ENCODE measurements around the gene WDPCP. TPM values are rescaled to one million over a fixed set of nuclear protein-coding genes. Genes with fewer than 3 reads are reported as not detected.
"Not testable (repeated sequence)": the region's sequence is repeated elsewhere in the genome, so short reads cannot be mapped to it uniquely, and the experiment has no call there.

Gene WDPCP
- total RNA-seq, 1 donor from 2014 or later, result 26.9 TPM

DNA sequence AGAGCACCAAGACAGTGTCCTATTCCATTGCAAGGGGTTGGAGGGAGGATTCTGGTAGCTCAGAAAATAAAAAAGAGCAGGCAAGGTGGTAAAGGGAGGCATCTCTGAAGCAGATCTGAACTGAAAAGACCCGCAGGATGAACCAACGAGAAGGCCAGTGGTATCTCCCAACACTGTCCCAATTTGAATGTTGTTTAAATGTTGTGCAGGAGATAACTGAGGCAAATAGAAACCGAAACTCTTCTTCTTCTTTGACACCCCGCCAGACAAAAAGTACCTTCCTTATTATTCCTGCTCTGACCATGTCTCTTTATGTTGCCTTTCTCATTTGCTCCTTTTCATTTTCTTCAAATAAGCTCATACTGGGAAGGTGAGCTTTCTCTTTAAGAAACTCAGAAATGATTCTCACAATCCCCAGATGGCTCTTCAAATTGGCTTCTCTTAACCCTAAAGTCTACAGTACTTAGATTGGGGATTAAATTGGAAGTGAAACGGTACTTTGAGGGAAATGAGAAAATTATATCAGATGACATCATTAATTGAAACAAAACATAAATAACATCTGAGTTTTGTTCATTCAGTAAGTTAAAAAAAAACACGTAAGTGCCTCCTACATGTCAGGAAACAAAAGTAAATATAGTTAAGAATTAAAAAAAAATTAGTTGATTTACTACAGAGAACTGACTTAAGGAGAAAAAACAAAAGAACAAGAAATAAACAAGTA is 143.6 kb downstream of the WDPCP start:
- no peak for DNase-seq

DNA sequence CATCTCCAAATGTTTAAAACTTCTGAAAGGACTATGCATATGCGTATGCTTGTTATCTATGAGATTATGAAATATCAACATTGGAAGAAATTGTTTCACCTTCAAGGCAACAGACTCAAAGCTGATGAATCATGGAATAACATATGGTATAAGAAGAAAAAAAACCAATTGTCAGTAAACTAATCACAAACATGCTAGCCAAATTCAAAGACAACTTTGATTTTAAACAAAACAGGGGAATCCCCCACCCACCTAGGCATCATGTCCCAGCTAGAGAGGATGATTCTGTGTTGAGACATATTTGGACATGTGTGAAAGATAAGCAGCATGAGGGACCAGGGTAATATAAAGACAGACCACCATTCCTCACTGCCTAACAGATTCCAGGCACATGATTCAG is 147.7 kb downstream of the WDPCP start:
- no peak for DNase-seq

DNA sequence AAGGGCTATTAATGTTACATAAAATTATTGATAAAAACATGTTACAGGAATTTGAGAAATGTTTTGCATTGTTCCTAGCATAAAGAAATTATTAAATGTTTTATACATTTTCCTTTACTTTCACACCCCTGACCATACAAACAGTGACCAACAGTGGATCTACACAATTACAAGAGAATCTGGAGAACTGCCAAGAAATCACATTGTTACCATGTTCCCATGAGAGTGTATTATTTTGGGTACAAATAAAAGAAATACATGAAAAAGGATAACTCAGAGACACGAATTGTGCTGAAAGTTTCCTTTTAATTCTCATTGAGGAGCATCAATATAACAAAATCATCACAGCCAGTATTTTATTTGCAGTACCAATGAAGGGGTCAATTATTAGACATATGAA is 150.1 kb downstream of the WDPCP start:
- no peak for DNase-seq

DNA sequence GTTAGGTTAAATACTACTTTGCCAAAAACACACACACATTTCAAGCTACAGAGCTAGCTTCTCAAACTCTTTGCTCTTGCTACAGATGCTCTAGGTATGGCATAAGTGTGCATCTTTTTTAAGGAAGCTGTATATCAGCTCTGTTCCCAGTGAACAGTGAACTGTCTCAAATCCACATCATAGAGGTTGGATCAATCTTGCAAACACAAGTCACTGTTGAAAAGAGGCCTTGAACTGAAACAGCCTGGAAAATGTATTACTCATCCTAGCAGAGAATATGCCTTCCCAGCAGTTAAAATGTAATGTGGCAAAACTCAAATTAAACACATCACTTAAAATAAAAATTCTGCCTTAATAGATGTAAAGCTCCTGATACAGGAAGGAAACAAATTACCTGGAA is 151.8 kb downstream of the WDPCP start:
- DNase-seq, result no peak

DNA sequence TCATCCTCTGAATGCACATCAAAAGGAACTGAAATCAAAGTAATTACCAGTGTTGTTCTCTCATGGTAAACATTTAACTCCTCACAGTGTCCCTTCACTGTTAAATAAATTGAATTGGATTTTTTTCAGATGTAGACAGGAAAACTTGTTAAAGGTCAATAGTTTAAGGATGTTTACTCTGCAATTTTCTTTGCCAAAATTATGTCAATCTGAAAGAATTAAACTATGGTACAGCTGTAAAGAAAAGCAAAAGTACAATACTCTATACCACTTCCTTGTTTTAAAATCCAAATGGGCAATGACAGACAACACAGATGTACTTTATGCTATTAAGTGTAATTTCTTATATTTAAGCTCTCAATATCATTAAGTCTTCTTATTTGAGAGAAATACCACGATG is 153.2 kb downstream of the WDPCP start:
- DNase-seq, result no peak

DNA sequence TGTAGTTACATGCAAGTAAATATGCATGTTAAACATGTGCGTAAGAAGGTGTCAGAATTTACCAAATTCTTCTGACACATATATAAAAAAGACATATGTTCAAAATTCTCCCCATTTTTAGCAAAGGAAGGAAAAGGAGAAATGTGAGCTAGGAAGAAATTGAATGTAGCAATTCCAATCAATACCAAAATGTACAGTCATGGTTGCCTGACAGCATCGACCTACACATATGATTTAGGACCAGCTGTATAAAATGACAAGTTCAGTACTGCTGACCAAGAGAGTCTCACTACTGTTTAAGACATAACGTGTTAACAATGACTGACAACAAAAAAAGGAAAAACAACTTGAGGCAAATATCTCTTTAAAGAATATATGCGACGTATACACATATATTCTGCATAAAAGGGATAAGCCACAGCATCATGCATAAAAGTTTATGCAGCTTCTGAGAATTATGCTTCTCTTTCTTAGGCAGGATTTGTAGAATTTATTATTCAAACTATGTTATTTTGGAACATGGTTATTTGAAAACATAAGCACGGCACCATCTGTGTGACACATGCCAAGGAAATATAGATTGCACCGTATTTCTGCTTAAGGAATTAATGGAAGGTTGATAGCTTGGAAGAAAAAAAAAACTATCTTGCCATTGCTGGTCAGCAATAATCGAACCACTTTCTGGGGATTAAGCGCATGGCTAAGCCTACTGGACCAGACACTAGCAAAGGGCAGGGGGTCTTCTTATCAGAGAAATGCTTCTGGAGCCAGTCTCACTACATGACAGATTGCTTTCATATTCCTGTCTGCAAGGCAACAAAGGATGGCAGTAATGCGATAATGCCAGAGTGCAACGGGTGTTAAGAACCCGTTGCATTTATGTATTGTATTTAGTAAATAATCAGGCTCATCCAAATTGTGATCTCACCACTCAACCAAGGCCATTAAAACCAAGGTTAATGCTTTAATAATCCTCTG is 154.0 kb downstream of the WDPCP start:
- DNase-seq, result no peak

DNA sequence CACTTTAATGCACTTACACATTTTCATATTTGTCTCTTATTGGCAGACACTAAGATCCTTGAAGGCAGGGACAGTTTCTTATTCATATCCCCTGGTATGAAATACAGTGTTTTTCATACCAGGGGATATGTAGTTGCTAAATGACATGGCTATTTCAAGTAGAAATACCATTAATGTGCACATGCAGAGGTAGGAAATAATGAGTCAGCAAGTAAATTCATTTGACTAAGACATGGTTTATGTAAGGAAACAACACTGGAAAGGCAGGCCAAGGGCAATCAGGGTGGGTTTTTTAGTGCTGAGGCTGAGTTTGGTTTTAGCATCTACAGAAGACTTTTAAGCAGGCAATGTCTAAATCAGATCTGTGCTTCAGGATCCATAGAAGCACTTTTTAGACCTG is 155.9 kb downstream of the WDPCP start:
- no peak for DNase-seq

DNA sequence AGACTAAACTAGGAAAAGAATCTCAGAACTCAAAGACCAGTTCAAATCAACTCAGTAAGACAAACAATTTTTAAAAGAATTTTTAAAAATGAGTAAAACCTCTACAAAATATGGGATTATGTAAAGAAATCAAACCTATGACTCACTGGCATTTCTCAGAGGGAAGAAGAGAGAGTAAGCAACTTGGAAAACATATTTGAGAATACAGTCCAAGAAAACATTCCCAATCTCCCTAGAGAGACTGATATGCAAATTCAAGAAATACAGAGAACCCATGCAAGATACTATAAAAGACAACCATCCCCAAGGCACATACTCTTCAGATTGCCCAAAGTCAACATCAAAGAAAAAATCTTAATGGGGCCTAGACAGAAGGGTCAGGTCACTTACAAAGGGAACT is 162.7 kb downstream of the WDPCP start:
- DNase-seq, result no peak

DNA sequence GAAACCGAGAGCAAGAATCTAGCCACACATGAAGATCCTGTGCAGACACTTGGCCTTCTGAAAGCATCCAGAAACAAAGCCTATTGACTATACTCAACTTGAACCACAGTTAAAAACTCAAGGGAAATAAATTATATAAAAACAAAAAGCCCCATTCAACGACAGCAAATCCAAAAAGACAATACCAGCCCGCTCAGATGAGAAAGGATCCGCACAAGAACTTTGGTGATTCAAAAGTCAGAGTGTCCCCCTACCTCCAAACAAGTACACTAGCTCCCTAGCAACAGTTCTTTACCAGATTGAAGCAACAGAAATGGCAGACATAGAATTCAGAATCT is 163.2 kb downstream of the WDPCP start:
- no peak for DNase-seq

DNA sequence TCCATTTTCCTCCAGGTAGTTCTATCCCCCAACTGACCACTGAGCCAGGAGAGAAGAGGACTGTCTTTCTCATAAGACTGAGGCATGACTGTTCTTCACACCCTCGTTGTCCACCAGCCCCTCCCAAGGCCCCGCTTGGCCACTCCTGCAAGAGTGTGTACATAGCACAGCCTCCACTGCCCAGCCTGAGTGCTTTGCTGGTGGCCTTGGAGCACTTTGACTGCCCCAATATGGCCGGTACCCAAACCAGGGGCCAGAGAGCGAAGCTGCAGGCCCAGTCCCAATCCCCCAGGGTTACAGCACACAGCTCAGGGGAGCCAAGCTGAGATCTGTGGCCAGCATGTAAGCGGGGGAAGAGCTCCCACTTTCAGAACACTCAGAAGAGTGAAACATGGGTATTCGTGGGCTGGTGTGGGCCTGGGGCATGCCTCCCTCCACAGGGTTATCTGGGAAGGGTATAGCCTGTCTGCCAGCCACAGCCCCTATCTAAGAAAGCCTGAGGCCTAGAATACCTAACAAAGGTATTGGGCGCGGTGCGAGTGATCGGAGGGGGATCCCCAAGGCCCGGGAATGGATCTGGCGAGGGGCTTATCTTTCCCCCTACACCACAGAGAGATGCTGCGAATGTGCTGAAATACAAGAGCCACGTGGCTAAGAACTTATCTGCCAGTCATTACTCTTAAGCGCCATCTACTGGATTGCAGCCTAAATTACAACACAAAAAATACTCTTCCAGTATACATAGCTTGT is 163.8 kb downstream of the WDPCP start:
- DNase-seq, result no peak

DNA sequence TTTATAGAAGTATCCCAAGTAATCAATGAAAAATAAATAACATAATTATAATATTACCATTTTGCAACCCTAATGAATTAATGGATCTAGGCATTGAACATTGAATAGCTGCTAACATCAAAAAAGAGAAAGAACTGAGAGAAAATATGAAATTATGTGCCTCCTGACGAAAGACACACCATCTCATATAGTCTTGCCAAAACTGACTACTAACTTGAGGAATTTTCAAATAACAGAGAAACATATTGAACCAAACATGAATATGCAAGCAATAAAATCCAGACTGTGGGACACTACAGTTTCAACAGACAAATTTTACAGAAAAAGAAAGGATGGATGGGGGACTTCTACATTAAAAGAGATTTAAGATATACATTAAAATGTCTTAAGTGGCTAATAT is 165.7 kb downstream of the WDPCP start:
- DNase-seq, result no peak

DNA sequence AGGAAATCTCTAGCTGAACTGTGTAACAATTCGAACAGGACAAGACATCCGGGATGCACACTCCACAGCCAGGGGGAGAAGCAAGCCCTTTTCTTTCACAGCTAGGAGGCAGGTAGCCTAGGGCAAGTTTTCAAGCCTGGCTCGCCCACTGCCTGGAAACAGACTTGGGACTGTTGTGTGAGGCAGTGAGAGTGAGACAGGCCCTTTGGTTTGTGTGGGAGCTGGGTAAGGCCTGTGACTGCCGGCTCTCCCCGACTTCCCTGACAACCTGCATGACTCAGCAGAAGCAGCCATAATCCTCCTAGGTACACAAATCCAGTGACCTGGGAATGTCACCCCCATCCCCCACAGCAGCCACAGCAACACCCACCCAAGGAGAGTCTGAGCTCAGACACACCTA is 179.7 kb downstream of the WDPCP start:
- DNase-seq, result no peak

DNA sequence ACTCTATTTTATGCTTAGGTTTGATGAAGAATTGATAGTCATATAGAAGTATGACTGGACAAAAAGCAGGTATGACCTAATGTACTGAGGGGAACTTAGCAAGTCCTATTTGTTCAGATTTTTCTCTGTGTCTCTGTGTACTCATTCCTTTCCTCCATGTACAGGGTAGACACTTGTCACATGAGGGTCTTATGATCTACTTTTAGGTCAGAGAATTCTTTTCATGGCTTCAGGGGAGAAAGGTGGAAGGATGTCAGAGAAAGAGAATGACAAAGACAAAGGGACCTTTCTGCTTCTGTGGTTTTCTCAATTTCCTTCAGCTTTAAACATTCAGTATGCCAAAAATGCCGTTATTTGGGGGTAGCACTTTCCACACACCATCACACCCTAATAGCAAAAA is 181.6 kb downstream of the WDPCP start:
- DNase-seq, result no peak

DNA sequence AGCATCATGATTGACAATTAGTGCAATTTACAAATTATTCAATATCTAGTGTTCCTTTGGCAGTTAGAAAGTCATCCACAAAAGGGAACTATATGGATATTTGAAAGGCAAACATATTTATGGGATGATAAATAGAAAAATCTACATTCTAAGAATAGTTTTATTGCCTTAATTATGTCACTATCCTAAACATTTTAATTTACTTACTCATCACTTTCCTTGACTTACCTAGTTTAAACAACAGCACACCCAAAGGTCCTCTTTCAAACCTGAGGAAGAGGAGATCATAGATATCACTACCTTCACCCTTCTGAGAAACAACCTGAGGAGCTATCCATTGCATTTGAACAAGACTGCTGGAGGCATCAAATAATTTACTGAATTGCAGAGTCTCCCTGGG is 184.5 kb downstream of the WDPCP start:
- DNase-seq, result no peak

DNA sequence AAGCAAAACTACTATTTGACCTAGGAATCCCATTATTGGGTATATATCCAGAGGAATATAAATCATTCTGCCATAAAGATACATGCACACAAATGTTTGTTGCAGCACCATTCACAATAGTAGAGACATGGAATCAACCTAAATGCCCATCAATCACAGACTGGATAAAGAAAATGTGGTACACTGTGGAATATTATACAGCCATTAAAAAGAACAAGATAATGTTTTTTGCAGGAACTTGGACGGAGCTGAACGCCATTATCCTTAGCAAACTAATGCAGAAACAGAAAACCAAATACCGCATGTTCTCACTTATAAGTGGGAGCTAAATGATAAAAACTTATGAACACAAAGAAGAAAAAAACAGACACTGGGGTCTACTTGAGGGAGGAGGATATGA is 185.4 kb downstream of the WDPCP start:
- DNase-seq, result not testable (repeated sequence)

DNA sequence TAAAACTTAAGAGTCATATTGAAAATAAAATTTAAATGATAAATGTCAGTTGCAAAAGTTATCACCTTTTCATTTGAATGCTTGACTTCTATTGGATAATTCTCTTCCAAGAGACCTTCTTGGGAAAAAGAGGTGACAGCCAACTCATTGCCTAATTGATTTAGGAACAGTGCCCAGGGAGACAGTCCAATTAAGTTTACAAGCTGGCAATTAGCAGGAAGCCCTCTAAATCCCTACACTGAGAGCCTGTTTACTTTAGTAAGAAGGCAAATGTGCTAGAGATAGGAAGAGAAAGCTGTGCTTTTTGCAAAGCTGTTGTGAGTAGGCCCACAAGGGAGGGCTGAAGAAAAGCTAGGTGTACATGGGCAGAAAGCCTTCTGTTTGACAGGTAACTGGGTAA is 189.1 kb downstream of the WDPCP start:
- no peak for DNase-seq

DNA sequence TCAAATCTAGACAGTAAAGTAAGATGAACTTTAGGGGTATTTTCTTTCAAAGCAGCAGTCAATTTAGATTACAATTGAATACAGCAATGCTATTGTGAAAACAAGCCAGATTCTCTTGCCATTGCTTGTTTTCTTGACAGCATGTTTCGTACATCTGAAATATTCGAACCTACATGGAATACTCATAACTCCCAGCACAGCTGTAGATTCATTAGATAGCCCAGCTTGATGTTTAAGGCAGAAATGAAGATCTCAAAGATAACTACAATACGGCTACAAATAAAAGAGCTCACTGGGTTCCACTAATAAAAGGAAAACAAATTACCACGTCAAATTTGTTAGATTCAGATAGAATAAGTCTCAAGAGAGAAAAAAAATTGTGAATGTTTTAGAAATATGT is 208.8 kb downstream of the WDPCP start:
- DNase-seq, result no peak

DNA sequence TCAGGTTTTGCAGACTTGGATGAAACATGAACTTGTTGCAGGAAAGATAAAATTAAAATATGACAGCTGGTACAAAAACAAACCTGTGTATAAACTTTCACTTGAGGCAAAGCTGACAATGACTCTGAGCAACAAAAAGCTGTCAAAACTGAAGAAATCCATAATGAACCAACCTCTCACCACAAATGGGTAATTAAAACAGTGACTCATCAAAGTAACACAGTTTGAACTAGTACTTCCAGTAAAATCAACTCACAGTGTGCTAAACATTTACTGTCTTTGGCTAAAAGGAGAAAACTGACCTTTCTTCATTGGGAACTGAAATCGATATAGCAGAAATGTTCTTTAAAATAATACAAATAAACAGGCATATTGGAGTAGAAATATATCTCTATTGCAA is 209.7 kb downstream of the WDPCP start:
- DNase-seq, result no peak

DNA sequence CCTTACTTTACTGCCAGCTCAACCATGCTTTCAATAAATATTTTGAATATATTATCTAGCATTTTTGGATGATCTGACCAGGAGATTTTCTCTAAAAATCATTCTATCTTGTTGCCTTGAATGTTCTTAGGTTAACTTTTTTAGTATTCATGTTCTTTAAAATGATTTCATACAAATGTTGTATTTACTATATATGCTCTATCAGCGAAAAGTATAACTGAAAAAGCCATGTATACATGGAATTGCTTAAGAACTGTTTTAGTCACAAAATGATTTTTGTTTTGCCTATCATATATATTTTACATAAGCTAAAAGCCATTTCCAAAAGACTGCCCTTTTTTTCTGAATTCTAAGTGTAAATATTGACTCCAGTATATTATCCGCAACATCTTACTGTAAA is 213.9 kb downstream of the WDPCP start:
- DNase-seq, result no peak

DNA sequence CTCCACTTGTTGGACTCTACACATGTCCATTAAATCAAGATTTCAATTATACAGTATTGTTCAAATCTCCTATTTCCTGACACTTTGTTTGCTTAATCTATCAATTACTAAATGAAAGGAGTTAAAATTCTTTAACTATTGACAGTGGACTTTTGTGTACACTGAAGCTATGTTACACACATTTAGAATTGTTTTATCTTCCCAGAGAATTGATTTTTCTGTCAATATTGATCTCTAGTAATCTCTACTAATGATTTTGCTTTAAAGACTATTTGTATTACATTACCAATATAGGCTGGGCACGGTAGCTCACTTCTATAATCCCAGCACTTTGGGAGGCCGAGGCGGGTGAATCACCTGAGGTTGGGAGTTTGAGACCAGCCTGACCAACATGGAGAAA is 215.7 kb downstream of the WDPCP start:
- no peak for DNase-seq

DNA sequence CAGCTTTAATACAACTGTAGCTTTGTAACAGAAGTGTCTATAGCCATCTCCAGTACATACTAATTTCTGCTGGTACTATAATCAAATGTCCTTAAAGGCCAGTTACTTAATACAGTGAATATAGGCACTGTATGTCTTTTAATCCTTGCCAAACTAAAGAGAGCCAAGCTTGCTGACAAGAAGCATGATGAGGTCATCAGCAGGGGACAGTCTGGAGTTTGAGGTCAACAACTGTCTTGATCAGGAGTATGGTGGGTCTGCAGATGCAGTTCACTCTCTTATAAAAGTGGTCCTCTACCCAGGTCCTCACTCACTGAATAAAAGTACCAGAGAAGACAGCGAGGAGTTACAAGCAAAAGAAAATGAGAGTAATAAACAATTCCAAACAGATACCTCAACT is 219.1 kb downstream of the WDPCP start:
- no peak for DNase-seq

DNA sequence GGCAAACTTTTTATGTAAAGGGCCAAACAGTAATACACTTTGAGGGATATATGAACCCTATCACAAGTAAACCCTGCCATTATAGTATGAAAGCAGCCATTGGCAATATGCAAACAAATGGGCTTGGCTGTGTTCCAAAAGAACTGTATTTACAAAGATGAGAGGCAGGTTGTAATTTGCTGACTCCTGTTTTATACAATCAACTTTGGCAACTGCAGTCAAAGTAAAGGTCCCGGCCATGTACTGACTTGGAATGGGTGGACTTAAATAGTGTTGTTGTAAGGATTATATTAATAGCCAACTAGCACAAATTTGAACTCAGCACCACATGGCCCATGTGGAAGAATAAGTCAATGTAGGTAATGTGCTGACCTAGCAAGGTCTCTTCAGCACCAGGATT is 223.4 kb downstream of the WDPCP start:
- DNase-seq, result peak; percentile 39

DNA sequence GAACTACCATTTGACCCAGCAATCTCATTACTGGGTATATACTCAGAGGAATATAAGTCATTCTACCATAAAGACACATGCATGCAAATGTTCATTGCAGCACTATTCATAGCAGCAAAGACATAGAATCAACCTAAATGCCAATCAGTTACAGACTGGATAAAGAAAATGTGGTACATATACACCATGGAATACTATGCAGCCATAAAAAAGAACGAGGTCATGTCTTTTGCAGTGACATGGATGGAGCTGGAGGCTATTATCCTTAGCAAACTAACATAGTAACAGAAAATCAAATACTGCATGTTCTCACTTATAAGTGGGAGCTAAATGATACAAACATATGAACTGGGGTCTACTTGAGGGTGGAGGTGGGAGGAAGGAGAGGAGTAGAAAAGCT is 230.6 kb downstream of the WDPCP start:
- DNase-seq, result not testable (repeated sequence)

Measured in tongue (tissue), 2 donors.